Gastroesophageal sphincter (tissue), 2 donors: ENCODE data around the gene SNX33.

Experiments used
- POLR2A ChIP-seq, 2 donors: fragments of 450-650 bp; IDR thresholded peaks; one replicate each; pipeline ENCODE4 v1.6.1; 2017; ENCODE audit warnings: antibody characterized with exemption in 2 of 2, mild to moderate bottlenecking in 2 of 2, moderate library complexity in 1 of 2
- POLR2AphosphoS5 ChIP-seq: sonication (generic); formaldehyde crosslinking; IDR thresholded peaks from one replicate; pipeline ENCODE4 v1.6.1; 2017; ENCODE audit warnings: antibody characterized with exemption

GRCh38 chr15:75647370-75648155, at the start of gene SNX33:
- TF ChIP-seq POLR2A (IDR thresholded peaks at IDR 0.05): peak; percentile 84 to 88
- TF ChIP-seq POLR2AphosphoS5: peak; percentile 57
